ENCODE data around the gene PITPNC1.

PITPNC1 gene

GRCh38 chr17:67657596-67657995, 280.5 kb downstream of the PITPNC1 start:
- H3K4me3 ChIP-seq (replicated peaks in 1 of 2; ENCODE audit: low read depth in 2 of 2, low read length in 2 of 2): no peak overlapping the region
- TF ChIP-seq, protein P1, sequence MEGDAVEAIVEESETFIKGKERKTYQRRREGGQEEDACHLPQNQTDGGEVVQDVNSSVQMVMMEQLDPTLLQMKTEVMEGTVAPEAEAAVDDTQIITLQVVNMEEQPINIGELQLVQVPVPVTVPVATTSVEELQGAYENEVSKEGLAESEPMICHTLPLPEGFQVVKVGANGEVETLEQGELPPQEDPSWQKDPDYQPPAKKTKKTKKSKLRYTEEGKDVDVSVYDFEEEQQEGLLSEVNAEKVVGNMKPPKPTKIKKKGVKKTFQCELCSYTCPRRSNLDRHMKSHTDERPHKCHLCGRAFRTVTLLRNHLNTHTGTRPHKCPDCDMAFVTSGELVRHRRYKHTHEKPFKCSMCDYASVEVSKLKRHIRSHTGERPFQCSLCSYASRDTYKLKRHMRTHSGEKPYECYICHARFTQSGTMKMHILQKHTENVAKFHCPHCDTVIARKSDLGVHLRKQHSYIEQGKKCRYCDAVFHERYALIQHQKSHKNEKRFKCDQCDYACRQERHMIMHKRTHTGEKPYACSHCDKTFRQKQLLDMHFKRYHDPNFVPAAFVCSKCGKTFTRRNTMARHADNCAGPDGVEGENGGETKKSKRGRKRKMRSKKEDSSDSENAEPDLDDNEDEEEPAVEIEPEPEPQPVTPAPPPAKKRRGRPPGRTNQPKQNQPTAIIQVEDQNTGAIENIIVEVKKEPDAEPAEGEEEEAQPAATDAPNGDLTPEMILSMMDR (IDR thresholded peaks at IDR 0.05; ENCODE audit: low read depth, low read length): no peak
- DNase-seq (ENCODE audit: low read depth in 2 of 2): no peak

DNA sequence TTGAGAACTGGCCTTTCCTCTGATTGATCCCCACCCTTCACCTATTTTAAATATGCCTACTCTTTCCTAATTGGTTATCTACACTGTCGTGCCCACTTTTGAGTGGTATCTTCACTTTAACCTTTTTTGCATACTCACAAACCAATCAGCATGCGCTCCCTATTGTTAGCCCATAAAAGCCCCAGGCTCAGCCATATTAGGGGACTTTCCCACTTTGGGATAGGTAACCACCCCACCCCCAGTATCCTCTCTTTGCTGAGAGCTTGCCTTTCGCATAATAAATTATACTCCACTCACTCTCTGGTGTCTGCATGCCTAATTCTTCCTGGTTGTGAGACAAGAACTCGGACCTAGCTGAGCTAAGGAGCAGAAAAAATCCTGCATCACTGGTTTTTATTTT, 281.2 kb downstream of the PITPNC1 start:
- TF ChIP-seq, protein P1 (IDR thresholded peaks at IDR 0.05; ENCODE audit: low read depth, low read length): no peak
- DNase-seq (ENCODE audit: low read depth in 2 of 2): no peak
- H3K4me3 ChIP-seq (replicated peaks in 1 of 2; ENCODE audit: low read depth in 2 of 2, low read length in 2 of 2): no peak overlapping the region

- no peak overlapping the region for H3K4me3 ChIP-seq (replicated peaks in 1 of 2; ENCODE audit: low read depth in 2 of 2, low read length in 2 of 2)
- DNase-seq (ENCODE audit: low read depth in 2 of 2): no peak
- TF ChIP-seq, protein P1 (IDR thresholded peaks at IDR 0.05; ENCODE audit: low read depth, low read length): no peak
These were observed 281.9 kb downstream of the PITPNC1 start for GRCh38 chr17:67659028-67659427.

GRCh38 chr17:67662712-67663111, 285.6 kb downstream of the PITPNC1 start:
- DNase-seq (ENCODE audit: low read depth in 2 of 2): no peak
- no peak overlapping the region for H3K4me3 ChIP-seq (replicated peaks in 1 of 2; ENCODE audit: low read depth in 2 of 2, low read length in 2 of 2)
- TF ChIP-seq, protein P1 (IDR thresholded peaks at IDR 0.05; ENCODE audit: low read depth, low read length): no peak

DNA sequence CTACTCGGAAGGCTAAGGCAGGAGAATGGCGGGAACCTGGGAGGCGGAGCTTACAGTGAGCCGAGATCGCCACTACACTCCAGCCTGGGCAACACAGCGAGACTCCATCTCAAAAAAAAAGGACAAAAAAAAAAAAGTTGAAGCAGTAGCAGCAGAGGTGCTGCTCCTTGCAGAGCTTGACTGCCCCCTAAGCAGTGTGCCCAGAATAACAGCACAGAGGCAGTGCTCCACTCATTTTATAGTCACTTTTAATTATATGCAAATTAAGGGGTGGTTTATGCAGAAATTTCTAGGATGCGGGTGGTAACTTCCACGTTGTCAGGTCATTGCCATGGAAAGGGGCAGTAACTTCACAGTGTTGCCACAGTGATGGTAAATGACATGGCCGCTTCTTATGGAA, 286.4 kb downstream of the PITPNC1 start:
- no peak for DNase-seq (ENCODE audit: low read depth in 2 of 2)

DNA sequence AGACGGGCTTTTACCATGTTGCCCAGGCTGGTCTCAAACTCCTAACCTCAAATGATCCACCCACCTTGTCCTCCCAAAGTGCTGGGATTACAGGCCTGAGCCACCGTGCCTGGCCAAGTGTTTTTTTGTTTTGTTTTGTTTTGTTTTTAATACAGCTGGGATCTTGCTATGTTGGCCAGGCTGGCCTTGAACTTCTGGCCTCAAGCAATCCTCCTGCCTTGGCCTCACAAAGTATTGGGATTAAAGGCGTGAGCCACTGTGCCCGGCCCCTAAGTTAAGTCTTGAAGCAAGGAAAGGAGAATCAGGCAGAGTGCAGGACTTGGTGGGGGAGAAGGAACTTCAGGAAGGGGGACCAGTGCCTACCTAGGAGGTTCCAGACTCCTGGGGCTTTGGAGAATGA, 288.9 kb downstream of the PITPNC1 start:
- H3K4me3 ChIP-seq (replicated peaks in 1 of 2; ENCODE audit: low read depth in 2 of 2, low read length in 2 of 2): no peak overlapping the region
- DNase-seq (ENCODE audit: low read depth in 2 of 2): no peak
- TF ChIP-seq, protein P1 (IDR thresholded peaks at IDR 0.05; ENCODE audit: low read depth, low read length): no peak

More for the DNA sequence above, 286.4 kb downstream of the PITPNC1 start:
- TF ChIP-seq, protein P1 (IDR thresholded peaks at IDR 0.05; ENCODE audit: low read depth, low read length): no peak
- H3K4me3 ChIP-seq (replicated peaks in 1 of 2; ENCODE audit: low read depth in 2 of 2, low read length in 2 of 2): no peak overlapping the region

DNA sequence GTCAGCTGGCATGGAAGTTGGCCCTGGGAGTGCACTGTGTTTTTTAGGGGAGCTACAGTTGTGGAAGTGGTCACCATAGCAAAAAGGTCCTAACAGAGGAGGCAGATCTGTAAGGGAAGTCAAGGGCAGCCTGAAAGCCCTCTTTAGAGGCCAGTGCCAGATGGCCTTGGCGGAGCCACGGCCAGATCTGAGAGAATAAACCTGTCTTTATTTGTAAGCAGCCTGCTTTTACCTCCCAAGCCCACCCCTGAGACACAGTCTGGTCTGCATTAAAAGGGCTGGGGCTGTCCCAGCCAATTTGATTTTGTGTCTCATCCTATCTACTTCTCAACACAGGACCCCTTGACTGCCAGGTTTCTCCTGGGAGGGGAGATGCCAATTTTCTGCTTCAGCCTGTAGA, 289.6 kb downstream of the PITPNC1 start:
- DNase-seq (ENCODE audit: low read depth in 2 of 2): no peak
- no peak overlapping the region for H3K4me3 ChIP-seq (replicated peaks in 1 of 2; ENCODE audit: low read depth in 2 of 2, low read length in 2 of 2)
- TF ChIP-seq, protein P1 (IDR thresholded peaks at IDR 0.05; ENCODE audit: low read depth, low read length): no peak

Measured in cardiac fibroblast (primary cell).